ENCODE results near the gene THSD4.

DNA sequence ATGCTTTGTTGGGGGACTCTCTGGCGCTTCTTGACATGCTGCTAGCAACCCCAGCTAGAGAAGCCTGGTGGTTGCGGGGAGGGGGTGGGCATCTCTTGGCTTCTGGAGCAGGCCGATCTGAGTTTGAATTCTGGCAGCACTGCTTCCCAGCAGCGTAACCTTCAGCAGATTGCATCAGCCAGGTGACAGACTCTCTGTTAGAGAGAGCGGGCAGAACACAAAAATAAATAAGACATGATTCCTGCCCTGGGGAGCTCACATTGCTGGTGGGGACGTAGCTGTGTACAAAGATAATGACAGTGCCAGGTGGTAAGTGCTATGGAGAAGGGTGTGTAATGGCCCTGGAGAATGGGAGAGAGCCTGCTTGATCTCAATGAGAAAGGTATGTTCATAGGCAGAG lies 87.4 kb downstream of the THSD4 start:
- TF ChIP-seq, protein P1, sequence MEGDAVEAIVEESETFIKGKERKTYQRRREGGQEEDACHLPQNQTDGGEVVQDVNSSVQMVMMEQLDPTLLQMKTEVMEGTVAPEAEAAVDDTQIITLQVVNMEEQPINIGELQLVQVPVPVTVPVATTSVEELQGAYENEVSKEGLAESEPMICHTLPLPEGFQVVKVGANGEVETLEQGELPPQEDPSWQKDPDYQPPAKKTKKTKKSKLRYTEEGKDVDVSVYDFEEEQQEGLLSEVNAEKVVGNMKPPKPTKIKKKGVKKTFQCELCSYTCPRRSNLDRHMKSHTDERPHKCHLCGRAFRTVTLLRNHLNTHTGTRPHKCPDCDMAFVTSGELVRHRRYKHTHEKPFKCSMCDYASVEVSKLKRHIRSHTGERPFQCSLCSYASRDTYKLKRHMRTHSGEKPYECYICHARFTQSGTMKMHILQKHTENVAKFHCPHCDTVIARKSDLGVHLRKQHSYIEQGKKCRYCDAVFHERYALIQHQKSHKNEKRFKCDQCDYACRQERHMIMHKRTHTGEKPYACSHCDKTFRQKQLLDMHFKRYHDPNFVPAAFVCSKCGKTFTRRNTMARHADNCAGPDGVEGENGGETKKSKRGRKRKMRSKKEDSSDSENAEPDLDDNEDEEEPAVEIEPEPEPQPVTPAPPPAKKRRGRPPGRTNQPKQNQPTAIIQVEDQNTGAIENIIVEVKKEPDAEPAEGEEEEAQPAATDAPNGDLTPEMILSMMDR (IDR thresholded peaks at IDR 0.05; ENCODE audit: low read depth, low read length) = no peak
- TF ChIP-seq EZH2phosphoT487 (IDR thresholded peaks at IDR 0.05; ENCODE audit: low read depth) = no peak

Data from OCI-LY3 (cell line).